ENCODE results near the gene SEMA5A.

DNA sequence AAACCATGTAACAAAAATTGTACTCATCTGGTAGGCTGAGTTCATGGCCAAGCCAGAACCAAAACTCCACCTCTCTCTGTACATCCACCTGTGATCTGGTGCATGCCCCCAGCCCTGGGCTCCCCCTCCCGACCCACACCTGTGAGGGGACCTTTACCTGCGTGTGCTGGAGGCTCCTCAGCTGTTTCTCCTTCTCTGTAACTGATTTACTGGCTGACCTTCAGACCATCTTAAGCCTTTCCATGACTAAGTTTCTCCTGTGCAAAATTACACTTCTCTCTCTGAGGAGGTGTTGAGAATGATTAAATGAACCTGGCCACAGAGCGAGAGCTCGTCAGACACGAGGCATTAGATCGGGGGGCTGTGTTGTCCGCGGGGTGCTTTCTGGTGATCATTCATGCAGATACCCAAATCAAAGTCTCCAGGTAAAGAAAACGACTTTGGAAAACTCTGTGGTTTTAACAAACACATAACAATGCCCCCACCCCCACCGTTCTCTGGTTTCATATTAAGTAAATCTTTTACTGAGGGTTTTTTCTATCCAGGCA lies 136.4 kb downstream of the SEMA5A start:
- TF ChIP-seq, protein P1, sequence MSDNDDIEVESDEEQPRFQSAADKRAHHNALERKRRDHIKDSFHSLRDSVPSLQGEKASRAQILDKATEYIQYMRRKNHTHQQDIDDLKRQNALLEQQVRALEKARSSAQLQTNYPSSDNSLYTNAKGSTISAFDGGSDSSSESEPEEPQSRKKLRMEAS (CRISPR knock-in tag; IDR thresholded peaks at IDR 0.05) = no peak
- TF ChIP-seq ZNF317 (CRISPR knock-in tag; IDR thresholded peaks at IDR 0.05; ENCODE audit: borderline replicate concordance, low read depth) (no peak), NR2C2 (CRISPR knock-in tag; IDR thresholded peaks at IDR 0.05) (no peak)
- TF ChIP-seq, protein P2, sequence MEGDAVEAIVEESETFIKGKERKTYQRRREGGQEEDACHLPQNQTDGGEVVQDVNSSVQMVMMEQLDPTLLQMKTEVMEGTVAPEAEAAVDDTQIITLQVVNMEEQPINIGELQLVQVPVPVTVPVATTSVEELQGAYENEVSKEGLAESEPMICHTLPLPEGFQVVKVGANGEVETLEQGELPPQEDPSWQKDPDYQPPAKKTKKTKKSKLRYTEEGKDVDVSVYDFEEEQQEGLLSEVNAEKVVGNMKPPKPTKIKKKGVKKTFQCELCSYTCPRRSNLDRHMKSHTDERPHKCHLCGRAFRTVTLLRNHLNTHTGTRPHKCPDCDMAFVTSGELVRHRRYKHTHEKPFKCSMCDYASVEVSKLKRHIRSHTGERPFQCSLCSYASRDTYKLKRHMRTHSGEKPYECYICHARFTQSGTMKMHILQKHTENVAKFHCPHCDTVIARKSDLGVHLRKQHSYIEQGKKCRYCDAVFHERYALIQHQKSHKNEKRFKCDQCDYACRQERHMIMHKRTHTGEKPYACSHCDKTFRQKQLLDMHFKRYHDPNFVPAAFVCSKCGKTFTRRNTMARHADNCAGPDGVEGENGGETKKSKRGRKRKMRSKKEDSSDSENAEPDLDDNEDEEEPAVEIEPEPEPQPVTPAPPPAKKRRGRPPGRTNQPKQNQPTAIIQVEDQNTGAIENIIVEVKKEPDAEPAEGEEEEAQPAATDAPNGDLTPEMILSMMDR (IDR thresholded peaks at IDR 0.05) = no peak

Measured in WTC11 (cell line).